Activated naive CD8-positive, alpha-beta T cell treated with anti-CD3 and anti-CD28 coated beads, Interleukin-2, amount 50 U/mL, for 24 hours (primary cell): ENCODE data around the gene XAGE2.

Experiments used
- ATAC-seq: fragments of 150-1000 bp; cut with Tn5 transposase; one replicate; pipeline ENCODE4 v1.10.0; 2021
- DNase-seq: peaks from one replicate; pipeline ENCODE4 v3.0.0; 2021
- H3K27ac Mint-ChIP-seq: one replicate; pipeline ENCODE4 v1.8.0; 2021; ENCODE audit warnings: mild to moderate bottlenecking, mixed read lengths
- H3K27me3 Mint-ChIP-seq: one replicate; pipeline ENCODE4 v1.8.0; 2021; ENCODE audit warnings: mixed read lengths
- H3K36me3 Mint-ChIP-seq: one replicate; pipeline ENCODE4 v1.8.0; 2021; ENCODE audit warnings: low read depth, mixed read lengths
- H3K4me1 Mint-ChIP-seq: one replicate; pipeline ENCODE4 v1.8.0; 2021; ENCODE audit warnings: mixed read lengths
- H3K4me3 Mint-ChIP-seq: one replicate; pipeline ENCODE4 v1.8.0; 2021; ENCODE audit warnings: mild to moderate bottlenecking, moderate library complexity, mixed read lengths
- H3K9me3 Mint-ChIP-seq: one replicate; pipeline ENCODE4 v1.8.0; 2021; ENCODE audit warnings: mixed read lengths

The XAGE2 gene

DNA sequence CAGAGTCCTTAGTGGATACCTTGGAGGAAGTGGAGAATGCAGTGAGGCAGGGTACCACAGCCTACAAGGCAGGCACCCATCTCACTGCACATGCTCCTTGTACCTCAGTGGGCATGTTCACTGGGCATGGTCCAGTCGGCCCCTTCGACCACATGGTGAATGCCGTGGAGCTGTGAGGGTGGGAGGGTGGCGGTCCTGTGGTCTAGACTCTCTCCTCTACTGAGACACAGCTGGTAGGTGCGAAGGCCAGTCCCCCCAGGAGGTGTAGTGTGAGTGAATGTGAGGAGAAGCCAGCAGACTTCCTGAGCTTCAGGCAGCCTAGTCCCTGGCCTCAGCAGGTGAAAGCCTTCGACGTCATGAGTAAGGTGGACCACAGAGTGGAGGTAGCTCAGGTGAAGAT, 12.2 kb downstream of the XAGE2 start:
- H3K4me3 Mint-ChIP-seq = no peak overlapping the region
- no peaks in the 10 kb centered on the region for H3K36me3 Mint-ChIP-seq

DNA sequence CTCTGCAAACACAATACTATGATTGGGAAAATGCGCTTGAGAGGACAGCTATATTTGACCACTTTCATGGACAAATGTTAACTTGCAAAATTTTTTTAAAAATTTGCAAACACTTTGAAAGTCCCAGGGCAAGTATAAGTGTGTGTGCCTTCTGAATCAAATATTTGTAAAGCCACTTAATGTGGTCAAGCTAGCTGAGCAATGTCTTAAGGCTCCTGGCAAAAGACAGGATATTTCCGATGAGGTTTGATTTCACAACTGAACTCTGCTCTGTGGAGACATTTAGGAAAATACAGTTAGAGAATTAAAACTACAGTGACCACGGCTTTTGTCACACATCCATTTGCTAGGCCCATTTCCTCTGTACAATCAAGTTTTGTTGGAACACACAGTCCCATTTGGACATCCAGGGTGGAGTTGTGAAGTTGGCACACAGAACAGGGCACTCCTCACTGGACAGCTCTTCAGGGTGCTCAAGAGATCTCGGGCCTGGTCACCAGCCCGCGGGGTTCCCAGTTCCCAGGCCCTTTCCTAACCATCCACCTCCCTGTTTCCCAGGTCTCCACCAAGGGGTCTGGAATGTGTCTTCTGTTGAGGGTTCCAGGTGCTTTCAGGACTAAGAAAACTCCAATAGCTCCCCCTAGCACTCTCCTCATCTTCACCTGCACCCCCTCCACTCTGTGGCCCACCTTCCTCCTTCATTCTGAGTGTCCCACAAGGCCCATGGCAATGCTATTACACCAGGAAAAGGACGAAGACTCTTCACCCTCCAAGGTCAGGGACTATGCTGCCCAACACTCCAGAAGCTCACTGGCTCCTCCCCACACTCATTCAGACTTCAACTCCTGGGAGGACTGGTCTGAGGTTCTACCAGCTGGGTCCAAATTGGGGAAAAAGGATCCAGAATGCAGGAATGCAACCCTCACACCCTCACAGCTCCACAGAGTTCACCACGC, 41.9 kb downstream of the XAGE2 start:
- Mint-ChIP-seq H3K27ac (no peak overlapping the region), H3K4me1 (no peaks in the 10 kb centered on the region), H3K9me3 (no peaks in the 10 kb centered on the region), H3K27me3 (peaks cover 2% of the 10 kb centered on the region), H3K36me3 (no peaks in the 10 kb centered on the region), H3K4me3 (no peak overlapping the region)
- no peak for ATAC-seq
- no peak for DNase-seq

More for the DNA sequence above, 12.2 kb downstream of the XAGE2 start:
- Mint-ChIP-seq H3K4me1 (no peaks in the 10 kb centered on the region), H3K27me3 (peaks cover 5% of the 10 kb centered on the region), H3K27ac (no peak overlapping the region), H3K9me3 (no peaks in the 10 kb centered on the region)
- no peak for DNase-seq
- ATAC-seq = no peak

DNA sequence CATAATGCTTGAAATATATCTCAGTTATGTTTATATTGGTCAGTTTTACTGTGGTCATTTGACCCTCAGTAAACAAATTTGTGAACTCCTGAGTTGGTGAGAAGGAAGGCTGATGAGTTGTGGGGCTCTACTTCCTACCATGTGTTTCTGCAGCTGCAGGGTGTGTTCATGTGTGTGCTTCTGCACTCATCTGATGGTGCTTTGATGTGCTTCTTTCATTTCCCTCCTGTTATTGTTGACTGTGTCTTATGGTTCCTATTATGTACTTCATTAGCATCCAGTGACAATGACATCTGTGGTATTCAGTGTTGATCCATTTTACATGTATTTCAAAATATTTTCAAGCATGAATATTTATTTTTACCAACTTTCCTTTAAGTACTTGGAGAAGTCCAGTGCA, 46.5 kb downstream of the XAGE2 start:
- Mint-ChIP-seq H3K27me3 (no peaks in the 10 kb centered on the region), H3K4me1 (no peaks in the 10 kb centered on the region), H3K4me3 (no peak overlapping the region), H3K27ac (no peak overlapping the region), H3K9me3 (no peaks in the 10 kb centered on the region), H3K36me3 (no peaks in the 10 kb centered on the region)
- ATAC-seq (no peak), DNase-seq (no peak)

DNA sequence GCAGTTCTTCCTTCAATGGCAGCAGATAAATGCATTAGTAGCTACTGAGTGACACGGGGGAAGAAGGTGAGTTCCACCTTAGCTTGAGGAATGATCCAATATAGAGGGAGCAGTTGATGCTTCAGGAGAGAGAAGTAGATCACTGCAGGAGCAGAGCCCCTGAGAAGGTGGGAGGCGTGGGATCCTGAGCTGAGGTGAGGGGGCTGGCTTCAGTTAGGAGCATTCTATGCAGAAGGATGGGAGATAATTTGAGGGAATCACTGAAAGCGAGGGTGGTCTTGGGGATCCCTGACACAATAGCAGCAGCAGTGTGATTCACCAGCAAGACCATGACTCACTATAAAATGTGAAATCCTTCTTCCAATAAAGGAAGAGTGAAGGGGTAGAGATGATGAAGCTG, 48.0 kb downstream of the XAGE2 start:
- no peaks in the 10 kb centered on the region for H3K4me1 Mint-ChIP-seq
- no peak overlapping the region for H3K27ac Mint-ChIP-seq
- DNase-seq (no peak), ATAC-seq (no peak)
- no peaks in the 10 kb centered on the region for H3K27me3 Mint-ChIP-seq
- H3K9me3 Mint-ChIP-seq = no peaks in the 10 kb centered on the region
- no peaks in the 10 kb centered on the region for H3K36me3 Mint-ChIP-seq
- H3K4me3 Mint-ChIP-seq = no peak overlapping the region

DNA sequence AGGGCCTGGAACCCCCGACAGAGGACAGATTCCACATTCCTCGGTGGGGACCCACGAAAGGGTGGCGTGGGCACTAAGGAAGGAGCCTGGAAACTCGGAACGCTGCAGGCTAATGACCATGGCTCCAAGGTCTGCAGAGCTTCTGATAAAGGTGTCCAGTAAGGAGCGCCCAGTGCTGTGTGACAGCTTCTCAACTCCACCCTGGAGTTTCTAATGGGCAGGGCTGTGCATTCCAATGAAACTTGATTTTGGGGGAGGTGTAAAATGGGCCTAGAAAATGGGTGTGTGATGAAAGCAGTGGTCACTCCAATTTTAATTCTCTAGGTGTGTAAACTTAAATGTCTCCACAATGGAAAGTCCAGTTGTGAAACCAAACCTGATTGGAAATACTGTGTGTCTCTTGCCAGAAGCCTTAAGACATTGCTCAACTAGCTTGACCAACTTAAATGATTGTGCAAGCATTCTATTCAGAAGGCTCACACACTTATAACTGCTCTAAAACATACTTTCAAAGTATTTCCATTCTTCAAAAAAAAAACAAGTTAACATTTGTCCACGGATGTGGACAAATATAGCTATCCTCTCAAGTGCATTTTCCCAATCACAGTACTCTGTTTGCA, 52.1 kb downstream of the XAGE2 start:
- no peaks in the 10 kb centered on the region for H3K27me3 Mint-ChIP-seq
- H3K4me1 Mint-ChIP-seq = no peaks in the 10 kb centered on the region
- no peak overlapping the region for H3K4me3 Mint-ChIP-seq
- H3K36me3 Mint-ChIP-seq = no peaks in the 10 kb centered on the region
- DNase-seq (no peak), ATAC-seq (no peak)
- H3K9me3 Mint-ChIP-seq = no peaks in the 10 kb centered on the region
- no peak overlapping the region for H3K27ac Mint-ChIP-seq

DNA sequence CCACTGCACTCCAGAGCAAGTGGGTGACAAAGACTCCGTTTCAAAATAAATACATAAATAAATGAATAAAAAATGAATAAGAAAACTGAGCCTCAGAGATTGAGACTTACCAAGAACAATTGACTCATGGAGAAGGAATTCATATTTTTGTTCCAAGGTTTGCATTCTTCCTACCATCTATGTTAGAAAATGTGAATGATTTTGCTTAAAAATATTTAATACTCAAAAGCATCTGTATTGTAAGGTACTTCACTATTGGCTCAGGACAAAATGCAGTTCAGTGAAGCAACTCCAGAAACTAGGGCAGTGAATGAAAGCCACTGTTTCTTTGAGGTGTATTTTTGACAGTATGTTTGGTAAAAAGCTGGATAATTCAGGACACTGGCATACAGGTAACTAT, 54.1 kb downstream of the XAGE2 start:
- H3K4me3 Mint-ChIP-seq = no peak overlapping the region
- no peak for ATAC-seq
- no peak for DNase-seq
- no peaks in the 10 kb centered on the region for H3K4me1 Mint-ChIP-seq
- H3K27me3 Mint-ChIP-seq = no peaks in the 10 kb centered on the region
- H3K27ac Mint-ChIP-seq = no peak overlapping the region
- no peaks in the 10 kb centered on the region for H3K36me3 Mint-ChIP-seq
- H3K9me3 Mint-ChIP-seq = no peaks in the 10 kb centered on the region

DNA sequence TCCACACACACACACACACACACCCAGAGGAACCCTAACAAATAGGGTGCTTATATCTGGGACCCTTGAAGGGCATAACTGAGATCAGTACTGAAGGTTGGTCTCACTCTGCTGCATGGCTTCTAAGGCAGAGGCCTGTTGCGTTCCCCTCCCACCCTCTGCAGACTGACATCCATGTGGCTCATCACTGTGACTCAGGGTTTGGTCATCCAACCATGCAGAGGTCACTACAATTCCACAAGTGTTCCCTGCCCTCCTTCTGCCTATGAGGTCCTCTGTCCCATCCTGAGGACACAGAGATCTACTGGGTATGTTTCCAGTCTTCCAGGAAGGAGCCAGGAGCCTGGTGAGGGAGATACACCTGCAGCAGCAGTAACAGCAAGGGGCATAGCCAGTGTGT, 55.8 kb downstream of the XAGE2 start:
- no peaks in the 10 kb centered on the region for H3K27me3 Mint-ChIP-seq
- no peak overlapping the region for H3K27ac Mint-ChIP-seq
- H3K4me1 Mint-ChIP-seq = no peaks in the 10 kb centered on the region
- no peaks in the 10 kb centered on the region for H3K9me3 Mint-ChIP-seq
- H3K36me3 Mint-ChIP-seq = no peaks in the 10 kb centered on the region
- ATAC-seq (no peak), DNase-seq (no peak)
- H3K4me3 Mint-ChIP-seq = no peak overlapping the region
